Eye (tissue), 1 donor: ENCODE data around the gene CEP72.
"Not testable (repeated sequence)": the region's sequence is repeated elsewhere in the genome, so short reads cannot be mapped to it uniquely, and the experiment has no call there.

Experiments
- DNase-seq: peaks from one replicate; pipeline ENCODE4 v3.0.0-alpha.2; 2015

The CEP72 gene

DNA sequence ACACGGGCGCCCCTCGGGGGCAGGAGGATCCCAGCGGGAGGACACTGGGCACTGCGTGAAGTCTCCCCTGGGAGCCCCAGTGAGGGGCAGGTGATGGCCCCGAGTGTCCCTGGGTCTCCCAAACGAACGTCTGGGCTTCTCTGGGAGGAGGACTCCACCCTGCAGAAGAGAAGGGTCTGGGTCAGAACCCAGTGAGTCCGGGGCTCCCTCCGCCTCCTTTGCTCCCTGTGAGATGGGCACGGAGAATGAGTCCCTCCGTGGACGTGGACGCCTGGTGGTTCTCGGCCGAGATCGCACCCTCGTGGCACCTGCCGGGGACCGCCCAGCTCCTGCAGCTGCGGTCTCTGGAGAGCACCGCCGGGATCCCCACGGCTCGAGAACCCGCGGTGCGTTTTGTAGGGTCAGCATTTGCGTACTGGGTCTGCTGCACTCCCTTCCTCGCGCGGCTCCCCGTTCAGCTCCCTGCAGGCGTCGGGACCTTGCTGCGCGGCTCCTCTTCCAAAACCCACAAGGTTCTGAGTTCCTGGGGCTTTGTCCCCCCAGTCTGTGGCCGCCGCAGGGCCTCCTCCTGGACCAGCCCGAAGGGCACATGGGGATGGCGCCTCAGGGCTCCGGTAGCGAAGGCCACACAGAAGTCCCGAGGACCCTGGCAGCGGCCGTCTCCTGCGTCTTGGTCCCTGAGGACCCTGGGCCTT, 10.2 kb upstream of the CEP72 start:
- DNase-seq: no peak

DNA sequence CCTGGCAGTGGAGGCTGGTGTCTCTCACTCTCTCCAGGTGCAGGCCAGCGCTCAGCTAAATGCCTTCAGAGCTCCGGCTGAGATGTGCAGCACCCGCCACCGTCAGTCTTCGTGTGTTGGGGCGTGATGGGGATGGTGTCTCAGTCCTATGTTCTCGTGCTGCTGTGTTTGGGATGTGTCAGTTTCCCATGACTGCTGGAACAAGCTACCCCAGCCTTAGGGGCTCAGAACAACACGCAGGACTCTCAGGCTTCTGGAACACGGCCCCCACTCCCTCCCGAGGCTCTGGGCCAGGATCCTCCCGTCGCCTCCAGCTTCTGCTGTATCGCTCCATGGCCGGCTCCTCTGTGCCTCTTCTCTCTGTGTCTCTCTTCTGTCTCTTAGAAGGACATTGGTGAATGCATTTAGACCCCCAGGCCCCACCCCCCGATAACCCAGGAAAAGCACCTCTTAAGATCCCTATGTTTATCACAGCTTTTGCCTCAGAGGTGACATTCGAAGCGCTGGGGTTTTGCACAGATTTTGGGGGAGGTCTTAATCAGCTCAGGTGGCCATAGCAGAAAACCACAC, 9.6 kb upstream of the CEP72 start:
- no peak for DNase-seq

DNA sequence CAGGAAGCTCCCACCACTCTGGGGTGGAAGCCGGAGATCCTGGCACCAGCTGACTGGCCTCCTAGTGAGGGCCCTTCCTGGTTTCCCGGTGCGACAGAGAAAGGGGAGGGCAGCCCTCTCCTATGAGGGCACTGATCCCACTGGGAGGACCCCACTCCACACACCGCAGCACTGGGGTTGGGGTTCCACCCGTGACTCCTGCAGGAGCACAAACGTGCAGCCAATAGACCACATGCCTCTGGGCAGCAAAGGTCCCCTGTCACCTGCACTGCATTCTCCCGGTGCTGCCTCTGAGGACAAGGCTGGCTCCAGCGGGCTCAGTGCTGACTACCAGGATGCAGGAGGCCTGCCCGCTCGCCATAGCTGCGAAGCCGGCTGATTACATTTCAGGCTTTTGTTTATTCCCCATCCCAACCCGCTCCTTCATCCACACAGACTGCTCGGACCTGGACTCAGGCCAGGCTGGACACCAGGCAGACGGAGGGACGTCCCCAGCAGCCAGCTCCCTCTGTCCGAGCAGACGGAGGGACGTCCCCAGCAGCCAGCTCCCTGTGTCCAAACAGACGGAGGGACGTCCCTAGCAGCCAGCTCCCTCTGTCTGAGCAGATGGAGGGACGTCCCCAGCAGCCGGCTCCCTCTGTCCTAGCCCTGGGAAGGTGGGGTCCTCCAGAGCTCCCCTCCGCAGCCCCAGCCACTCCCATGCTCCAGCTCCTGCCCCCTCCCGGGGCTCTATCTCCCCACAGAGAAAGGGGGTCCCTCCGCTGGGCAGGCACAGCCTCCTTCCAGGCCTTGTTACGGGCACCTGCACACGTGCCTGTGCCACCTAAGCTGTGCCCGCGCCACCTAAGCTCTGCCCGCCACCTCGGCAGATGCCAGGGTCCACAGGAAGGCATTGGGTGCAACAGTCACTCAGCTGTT, 8.8 kb upstream of the CEP72 start:
- DNase-seq: no peak

DNA sequence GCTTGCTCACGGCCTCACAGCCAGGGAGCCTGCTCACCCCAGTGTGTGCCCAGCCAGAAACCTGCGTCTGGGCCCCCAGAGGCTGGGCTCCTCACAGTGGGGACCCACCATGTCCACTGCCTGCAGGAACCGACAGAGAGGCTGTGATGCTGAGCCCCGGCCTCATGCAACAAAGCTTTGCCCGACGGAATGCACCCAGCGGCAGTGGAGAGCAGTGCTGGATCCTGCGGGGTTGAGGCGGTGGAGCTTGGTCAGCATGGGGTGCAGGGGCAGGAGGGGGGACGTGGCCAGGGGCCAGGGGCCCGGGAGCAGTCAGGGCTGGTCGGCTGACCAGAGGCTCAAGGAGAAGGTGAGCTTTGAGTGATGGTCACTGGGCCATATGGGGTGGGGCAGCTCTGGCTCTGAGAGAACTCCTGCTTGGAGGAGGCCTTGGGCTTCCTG, 7.7 kb upstream of the CEP72 start:
- DNase-seq: no peak

DNA sequence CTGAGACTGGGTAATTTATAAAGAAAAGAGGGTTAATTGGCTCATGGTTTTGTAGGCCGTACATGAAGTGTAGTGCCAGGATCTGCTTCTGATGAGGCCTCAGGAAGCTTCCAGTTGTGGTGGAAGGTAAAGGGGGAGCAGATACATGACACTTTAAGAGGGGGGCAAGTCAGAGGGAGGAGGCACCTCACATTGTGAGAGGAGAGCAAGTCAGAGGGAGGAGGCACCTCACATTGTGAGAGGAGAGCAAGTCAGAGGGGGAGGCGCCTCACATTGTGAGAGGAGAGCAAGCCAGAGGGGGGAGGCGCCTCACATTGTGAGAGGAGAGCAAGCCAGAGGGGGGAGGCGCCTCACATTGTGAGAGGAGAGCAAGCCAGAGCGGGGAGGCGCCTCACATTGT, 7.0 kb upstream of the CEP72 start:
- not testable (repeated sequence) for DNase-seq

DNA sequence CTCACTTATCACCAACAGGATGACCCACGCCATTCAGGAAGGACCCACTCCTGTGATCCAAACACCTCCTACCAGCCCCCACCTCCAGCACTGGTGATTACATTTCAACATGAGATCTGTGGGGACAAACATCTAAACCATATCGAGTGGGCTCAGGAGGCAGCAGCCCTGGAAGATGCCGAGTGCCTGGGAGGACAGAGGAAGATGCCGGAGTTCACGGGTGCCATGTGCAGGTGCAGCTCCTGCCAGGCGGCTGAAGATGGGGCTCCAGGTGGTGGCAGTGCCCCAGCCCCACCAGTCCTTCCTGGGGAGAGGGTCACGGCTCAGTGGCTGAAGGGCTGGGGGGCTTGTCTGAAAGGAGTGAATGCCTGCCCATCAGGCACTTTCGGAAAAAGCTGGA, 6.1 kb upstream of the CEP72 start:
- no peak for DNase-seq

DNA sequence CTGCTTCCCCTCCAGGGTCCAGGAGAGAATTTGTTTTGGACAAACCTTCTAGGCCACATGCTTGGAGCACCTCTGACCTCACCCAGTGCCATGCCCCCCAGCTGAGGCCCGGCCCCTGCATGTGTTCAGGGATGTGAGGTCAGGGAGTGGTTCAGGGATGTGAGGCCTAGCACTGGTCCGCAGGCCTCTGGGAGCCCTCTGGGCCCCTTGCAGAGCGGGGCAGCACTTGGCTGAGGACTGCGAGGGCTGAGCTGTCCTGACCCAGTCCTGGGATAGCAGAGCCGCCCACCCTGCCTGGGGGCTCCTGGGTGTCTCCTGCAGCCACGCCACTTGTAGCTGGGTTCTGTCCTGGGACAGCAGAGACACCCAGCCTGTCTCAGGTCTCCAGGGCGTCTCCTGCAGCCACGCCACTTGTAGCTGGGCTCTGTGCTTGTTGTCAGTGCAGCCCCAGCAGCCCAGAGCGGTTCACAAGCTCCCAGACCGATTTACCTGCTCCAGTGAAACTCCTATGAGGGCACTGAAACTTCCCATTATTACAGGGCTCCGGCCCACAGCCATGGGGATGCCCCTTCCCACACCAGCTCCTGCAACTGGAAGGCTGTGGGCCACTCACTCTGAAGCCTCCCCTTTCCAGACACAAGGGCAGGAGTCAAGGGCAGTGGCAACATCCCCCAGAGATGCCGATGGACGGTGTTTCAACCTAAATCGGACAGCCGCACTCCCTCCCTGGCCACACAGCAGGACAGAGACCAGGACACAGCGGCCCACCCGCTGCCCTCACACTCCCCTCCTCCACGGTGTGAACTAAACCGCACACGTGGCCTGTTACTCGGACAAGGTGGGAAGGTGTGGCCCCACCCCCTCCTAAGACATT, 5.4 kb upstream of the CEP72 start:
- no peak for DNase-seq

DNA sequence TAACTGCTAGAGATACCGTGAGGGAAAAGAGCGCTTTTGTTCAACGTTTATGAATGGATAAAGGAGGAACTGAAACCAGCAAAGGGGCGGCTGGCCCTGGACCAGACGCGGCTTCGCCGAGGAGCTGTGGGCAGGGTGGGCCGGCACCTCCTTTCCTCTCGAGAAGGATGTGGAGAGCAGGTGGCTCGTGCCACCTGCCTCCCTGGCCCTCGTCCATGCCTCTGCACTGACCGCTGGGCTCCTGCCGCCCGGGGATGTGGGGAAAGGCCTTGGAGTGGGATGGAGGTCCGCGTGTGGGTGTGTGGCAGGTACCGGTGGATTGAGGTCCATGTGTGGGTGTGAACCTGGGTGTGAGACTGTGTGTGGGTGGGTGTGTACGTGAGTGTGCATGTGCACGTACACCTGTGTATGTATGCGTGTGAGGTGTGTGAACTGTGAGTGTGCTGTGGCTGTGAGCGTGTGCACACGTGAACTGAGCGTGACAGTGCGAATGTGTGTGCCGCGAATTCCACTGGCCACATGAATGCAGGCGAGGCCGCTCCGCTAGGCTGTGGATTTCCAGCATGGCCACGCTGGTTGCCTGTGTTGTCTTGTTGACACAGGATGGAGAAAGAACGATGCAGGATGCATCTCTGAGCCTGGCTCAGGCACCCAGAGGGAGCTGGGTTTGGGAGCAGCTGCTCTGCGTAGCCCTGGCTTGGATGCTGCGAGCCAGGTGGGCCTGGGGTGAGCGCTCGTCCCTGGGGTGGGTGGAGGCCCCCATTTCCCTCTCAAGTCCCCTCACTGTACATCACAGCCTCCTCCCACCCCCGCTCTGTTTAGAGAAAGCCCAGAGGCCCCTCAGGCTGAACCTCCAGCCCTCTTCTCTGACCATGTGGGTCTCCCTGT, 4.4 kb upstream of the CEP72 start:
- no peak for DNase-seq

DNA sequence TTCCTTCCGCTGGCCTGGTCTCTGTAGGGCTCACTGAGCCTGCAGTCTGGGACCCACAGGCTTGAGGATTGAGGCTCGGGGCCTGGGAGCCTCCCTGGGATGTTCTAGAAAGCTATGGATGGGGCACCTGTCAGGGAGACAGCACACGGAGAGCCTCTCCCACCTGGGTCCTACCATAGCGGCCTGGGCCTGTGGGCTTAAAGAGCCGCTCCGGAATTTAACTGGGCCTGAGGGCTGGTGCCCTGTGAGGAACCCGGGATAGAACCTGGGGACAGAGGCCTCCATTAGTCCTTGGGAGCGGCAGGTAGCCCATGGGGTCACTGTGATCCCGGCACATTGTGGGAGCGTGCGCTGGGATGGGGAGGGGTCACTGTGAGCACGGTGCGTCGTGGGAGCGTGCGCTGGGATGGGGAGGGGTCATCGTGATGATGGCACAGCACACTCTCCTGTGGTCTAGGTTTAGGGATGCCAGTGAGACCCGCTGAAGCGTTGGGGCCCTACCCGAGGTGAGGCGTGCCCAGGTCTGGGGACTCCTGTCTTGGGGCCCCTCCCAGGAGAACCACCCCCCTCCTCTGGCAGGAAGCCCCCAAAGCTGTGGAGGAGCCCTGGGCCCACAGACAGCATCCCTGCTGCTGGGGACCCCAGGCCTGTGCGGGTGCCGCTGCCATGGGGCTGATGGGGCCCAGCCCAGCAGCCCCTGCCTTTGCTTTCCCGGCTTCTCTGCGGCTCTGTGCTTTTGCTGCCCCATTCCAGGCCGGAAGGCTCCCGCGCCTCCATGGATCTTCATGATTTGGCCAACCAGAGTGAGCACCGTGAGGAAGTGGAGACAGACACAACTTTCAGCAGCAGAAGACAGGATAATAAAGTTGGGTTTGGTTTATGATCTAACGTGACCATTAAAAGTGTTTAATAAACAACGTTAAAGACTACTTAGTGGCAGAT, 3.4 kb upstream of the CEP72 start:
- no peak for DNase-seq

DNA sequence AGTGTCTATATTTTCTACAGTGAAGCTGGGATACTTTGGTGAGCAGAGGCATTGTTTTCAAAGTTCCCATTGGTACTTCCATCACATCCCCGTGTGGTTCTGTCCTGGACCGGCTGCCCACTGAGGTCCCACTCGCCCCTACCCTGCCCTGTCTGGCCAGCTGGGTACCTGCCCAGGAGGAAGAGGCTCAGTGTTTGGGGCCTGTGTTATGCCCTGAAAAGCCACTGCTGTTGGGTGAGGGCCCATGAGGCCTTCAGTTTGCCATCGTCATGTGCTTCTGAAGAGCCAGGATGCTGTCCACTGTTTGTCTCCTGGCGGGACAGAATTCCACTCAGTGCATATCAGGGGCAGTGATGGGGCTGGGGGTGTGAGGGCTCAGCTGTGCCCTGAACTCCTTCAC, 2.6 kb upstream of the CEP72 start:
- DNase-seq: no peak

DNA sequence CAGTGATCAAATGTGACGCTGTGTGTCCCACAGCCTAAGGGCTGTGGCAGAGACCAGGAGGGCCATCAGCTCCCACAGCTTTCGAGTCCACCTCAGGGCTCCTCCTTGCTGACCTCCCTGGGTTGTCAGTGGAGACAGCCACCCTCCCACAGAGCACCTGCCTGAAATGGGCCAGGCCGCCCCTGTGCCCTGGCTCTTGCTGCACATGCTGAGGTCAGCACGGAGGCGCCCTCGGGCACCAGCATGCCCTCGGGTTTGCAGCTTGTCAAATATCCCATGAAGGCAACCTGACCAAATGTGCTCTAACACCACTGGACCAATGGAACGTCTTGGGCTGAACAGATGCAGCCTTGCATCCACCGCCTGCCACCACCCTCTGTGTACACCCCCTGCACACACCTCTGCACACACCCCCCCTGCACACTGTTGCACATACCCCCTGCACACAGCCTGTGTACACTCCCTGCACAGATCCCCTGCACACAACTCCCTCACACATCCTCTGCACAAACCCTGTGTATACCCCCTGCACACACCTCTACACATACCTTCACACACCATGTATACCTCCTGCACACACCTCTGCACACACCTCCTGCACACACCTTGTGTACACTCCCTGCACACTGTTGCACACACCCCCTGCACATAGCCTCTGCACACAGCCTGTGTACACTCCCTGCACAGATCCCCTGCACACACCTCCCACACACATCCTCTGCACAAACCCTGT, 2.0 kb upstream of the CEP72 start:
- DNase-seq: no peak

DNA sequence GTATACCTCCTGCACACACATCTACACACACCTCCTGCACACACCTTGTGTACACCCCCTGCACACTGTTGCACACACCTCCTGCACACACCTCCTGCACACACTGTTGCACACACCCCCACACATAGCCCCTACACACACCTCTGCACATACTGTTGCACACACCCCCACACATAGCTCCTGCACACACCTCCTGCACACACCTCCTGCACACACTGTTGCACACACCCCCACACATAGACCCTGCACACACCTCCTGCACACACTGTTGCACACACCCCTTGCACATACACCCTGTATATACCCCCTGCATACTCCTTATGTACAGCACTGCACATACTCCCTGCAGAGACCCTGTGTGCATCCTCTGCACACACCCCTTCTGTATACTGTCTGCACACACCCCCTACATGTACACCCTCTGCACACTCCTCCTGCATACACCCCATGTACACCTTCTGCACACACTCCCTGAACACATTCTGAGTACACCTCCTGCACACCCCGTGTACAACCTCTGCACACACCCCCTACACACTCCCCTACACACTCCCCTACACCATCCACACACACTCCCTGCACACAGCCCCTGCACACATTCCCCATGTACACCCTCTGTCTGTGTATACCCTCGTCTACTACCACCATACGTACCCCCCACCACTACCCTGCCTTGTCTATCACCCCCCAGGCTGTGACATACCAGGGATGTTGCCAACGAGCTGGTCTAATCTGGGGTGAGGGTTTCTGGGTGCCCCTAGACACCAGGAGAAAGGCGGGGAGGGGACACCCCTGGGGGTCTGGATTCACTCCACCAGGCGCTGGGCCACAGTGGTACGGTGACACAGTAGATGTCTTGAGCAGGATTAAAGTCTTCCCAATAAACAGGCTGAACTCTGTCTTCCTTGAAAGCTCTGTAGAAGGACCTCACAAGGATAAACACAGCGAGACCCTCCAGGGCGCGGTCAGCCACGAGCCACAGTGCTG, 1.1 kb upstream of the CEP72 start:
- peak; percentile 6 for DNase-seq

DNA sequence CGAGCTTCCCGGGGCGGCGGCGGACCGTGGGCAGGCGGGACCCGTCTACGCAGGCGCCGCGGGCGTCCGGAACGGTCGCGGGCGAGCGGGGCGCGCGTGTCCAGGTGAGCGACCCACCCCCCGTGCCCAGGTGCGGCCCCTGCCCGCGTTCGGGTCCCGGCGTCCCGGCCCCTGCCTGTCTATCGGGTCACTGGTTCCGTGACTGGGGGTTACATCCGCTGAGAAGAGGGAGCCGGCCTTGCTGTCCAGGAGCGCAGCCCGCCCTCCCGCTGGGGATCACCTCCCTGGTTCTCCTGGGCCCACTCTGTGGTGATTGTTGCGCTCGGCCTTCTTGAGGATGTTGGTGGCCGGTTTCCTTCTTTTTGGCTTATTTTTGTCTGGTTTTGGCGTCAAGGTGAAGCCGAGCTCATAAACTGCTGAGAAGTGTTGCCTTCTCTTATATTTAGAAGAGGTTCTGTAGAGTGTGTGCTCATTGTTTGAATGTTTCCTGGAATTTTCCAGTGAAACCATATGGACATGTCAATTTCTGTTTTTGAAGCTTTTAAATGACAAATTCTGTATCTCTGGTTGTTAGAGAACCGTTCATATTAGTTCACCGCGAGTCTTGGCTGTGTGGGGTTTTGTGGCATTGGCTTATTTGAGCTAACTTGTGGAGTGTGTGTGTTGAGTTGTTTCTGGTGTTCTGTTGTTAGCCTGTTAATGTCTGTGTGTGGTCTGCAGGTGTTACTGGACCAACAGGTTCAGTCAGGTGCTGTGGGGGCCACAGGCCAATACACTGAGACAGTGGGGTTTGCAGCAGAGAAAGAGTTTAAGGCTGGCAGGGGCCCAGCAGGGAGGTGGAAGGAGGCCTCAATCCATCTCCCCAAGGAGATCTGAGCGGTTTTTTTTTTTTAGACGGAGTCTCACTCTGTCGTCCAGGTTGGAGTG, 621 bp downstream of the CEP72 start:
- peak; percentile 47 for DNase-seq

DNA sequence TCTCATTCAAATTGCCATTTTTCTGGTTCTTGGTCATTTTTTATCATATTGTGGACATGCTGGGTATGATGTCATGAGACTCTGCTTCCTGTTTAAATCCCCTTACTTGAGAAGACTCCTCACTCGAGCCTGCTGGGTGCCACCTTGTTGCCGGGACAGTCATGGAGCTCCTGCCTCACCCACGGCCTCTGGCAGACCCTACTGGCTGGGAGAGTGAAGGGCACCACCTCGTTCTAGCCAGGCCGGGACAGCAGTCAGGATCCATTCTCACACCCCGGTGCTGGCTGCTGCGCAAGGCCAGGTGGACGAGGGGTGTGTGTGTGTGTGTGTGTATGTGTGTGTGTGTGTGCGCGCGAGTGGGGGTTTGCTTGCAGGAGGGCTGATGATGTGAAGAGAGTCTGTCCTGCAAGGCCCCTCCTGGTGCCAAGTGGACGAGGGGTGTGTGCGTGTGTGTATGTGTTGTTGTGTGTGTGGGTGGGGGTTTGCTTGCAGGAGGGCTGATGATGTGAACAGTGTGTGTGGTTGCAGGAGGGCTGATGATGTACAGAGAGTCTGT, 4.4 kb downstream of the CEP72 start:
- no peak for DNase-seq

DNA sequence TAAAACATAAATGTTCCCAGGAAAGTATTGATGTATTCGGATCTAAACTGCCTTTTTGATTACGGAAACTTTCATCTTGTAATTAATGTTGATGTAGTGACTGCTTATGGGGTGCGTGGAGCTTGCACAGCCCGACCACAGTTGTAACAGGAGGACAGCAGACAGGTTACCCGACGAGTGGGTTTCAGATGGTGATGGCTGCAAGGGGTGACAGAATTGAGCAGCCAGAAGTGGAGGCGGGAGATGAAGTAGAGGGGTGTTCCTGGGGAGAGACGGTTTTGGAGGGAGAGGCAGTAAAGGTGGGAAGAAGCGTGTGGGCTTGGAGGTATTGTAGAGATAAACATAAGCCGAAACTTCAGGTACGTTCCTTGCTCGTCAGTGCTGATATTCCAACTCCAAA, 5.8 kb downstream of the CEP72 start:
- no peak for DNase-seq

DNA sequence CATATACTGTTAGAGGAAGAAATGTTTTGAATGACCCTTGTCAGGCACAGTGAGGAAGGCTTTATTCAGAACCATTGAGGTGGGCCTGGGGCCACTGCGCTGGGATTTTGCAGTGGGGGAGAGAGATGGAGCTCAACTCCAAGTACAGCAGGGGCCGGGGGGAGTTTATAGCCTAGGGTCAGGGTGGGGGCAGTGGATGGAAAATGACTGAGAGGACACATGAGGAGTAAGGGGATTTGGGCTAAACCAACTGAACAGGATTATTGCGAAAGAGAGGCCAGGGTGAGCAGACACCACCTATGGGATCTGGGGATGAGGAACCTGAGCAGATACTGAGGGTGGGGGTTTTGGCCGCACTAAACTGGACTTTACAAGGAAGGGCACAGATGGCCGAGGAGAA, 6.3 kb downstream of the CEP72 start:
- DNase-seq: no peak

DNA sequence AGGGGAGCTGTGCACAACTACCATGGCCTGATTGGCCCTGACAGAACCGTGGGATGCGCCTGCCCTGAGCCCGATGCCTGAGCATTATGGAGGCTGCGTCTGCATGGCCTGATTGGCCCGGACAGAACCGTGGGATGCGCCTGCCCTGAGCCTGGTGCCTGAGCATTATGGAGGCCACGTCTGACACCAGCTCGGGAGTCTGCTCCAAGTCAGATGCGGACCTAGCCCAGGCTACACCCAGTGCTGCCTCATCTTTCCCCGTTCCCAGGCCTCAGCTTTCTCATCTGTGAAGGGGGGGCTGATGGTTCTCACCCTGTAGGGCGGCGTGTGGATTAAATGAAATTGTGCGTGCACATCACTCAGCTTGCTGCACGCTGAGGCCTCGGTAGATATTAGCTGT, 7.3 kb downstream of the CEP72 start:
- no peak for DNase-seq
